ENCODE results near the gene CPED1. TPM values are rescaled to one million over a fixed set of nuclear protein-coding genes. Genes with fewer than 3 reads are reported as not detected.

CPED1 gene
- total RNA-seq, 1 experiment from 2014 or later = 0.13 TPM

- no peak within 1 kb of the TSS for H4K5ac ChIP-seq (ENCODE audit: insufficient read length, low read depth, low read length)
- Mint-ChIP-seq H3K36me3 (ENCODE audit: insufficient read depth in 1 of 3, low read depth in 3 of 3) (peaks cover 4 to 27% (median 22%) of the 10 kb centered on the region in 3 experiments; a peak in 6 of 7 replicates), H3K4me1 (peaks cover 12% of the 10 kb centered on the region in 2 experiments), H3K4me3 (peak within 1 kb of the TSS; percentile 81 to 87), H3K27me3 (ENCODE audit: low read depth) (no peaks in the 10 kb centered on the region), H3K27ac (peak within 1 kb of the TSS; percentile 99), H3K9me3 (no peaks in the 10 kb centered on the region)
- peak within 1 kb of the TSS; percentile 58 for H3K27ac ChIP-seq (ENCODE audit: insufficient read length, low read depth, low read length)
- no peak within 1 kb of the TSS for H2AK5ac ChIP-seq (ENCODE audit: insufficient read length, low read length)
- H4K91ac ChIP-seq (ENCODE audit: insufficient read length, low read depth, low read length) = no peak within 1 kb of the TSS
- H3K4ac ChIP-seq (ENCODE audit: low read depth, low read length) = no peak within 1 kb of the TSS; the same call in 1 of the 2 replicates
- H3K23me2 ChIP-seq (ENCODE audit: insufficient read length, low read depth, low read length, poor library complexity, severe bottlenecking) = peaks cover 4% of the 10 kb centered on the region
- H3K27me3 ChIP-seq (ENCODE audit: insufficient read depth, low read length) = no peaks in the 10 kb centered on the region
- peak within 1 kb of the TSS; percentile 96 for H3K9ac ChIP-seq (ENCODE audit: extremely low read depth, insufficient read length, low read length)
- DNase-seq = peak; percentile 98
- no peak within 1 kb of the TSS for H3T11ph ChIP-seq (ENCODE audit: low read length)
- no peak within 1 kb of the TSS for H3K23ac ChIP-seq (ENCODE audit: insufficient read length, low read depth, low read length)
- H3K4me2 ChIP-seq (ENCODE audit: insufficient read depth, insufficient read length, low read length) = peak within 1 kb of the TSS; percentile 83
- H2BK12ac ChIP-seq (ENCODE audit: insufficient read length, low read depth, low read length) = peak within 1 kb of the TSS; percentile 43
- H2BK20ac ChIP-seq (ENCODE audit: low read depth, low read length, poor library complexity, severe bottlenecking) = no peak within 1 kb of the TSS
- no peak within 1 kb of the TSS for H2BK15ac ChIP-seq (ENCODE audit: low read depth, low read length)
- H3K18ac ChIP-seq (ENCODE audit: insufficient read length, low read depth, low read length) = peak within 1 kb of the TSS; percentile 100
- peaks cover 3% of the 10 kb centered on the region for H3K79me1 ChIP-seq (ENCODE audit: insufficient read depth, low read depth, low read length, poor library complexity, severe bottlenecking)
- no peaks in the 10 kb centered on the region for H4K20me1 ChIP-seq (ENCODE audit: control insufficient read depth, insufficient read depth, insufficient read length)
- peak within 1 kb of the TSS; percentile 85 for H2BK5ac ChIP-seq (ENCODE audit: insufficient read length, low read length)
- no peak within 1 kb of the TSS for H4K8ac ChIP-seq (replicated peaks; ENCODE audit: insufficient read length, low read depth, low read length)
- H3K79me2 ChIP-seq (ENCODE audit: insufficient read depth, low read length) = 0 out of 2 replicates have a peak, but pooled peaks cover 2% of the 10 kb centered on the region
- no peaks in the 10 kb centered on the region for H3K9me3 ChIP-seq (ENCODE audit: control insufficient read depth, low read depth, low read length)
- no CpG with 5 or more reads among the region's 71 CpGs for WGBS (ENCODE audit: extremely low coverage, insufficient read length, low lambda C conversion rate)
- H2BK120ac ChIP-seq (ENCODE audit: low read depth, low read length, poor library complexity, severe bottlenecking) = peak within 1 kb of the TSS; percentile 91
- no peak for TF ChIP-seq CTCF (conservative IDR thresholded peaks at IDR 0.05)
- H3K14ac ChIP-seq (ENCODE audit: insufficient read depth, low read length) = peak within 1 kb of the TSS; percentile 100
- H2AFZ ChIP-seq (ENCODE audit: low read length) = peak within 1 kb of the TSS; percentile 94
- H3K56ac ChIP-seq (ENCODE audit: insufficient read length, low read depth, low read length) = peak within 1 kb of the TSS; percentile 54
- no peaks in the 10 kb centered on the region; the same call in 1 of the 2 replicates for H3K4me1 ChIP-seq (ENCODE audit: insufficient read depth, low read length)
These were observed 37.8 kb upstream of the CPED1 start, which contains the start of gene ING3 for GRCh38 chr7:120950539-120951308. TSS of gene ING3 (plus strand) at chr7:120950777. CDS start at chr7:120950897, 120 bp downstream.

All from H9 (cell line).